ENCODE measurements around the gene SRSF12.

DNA sequence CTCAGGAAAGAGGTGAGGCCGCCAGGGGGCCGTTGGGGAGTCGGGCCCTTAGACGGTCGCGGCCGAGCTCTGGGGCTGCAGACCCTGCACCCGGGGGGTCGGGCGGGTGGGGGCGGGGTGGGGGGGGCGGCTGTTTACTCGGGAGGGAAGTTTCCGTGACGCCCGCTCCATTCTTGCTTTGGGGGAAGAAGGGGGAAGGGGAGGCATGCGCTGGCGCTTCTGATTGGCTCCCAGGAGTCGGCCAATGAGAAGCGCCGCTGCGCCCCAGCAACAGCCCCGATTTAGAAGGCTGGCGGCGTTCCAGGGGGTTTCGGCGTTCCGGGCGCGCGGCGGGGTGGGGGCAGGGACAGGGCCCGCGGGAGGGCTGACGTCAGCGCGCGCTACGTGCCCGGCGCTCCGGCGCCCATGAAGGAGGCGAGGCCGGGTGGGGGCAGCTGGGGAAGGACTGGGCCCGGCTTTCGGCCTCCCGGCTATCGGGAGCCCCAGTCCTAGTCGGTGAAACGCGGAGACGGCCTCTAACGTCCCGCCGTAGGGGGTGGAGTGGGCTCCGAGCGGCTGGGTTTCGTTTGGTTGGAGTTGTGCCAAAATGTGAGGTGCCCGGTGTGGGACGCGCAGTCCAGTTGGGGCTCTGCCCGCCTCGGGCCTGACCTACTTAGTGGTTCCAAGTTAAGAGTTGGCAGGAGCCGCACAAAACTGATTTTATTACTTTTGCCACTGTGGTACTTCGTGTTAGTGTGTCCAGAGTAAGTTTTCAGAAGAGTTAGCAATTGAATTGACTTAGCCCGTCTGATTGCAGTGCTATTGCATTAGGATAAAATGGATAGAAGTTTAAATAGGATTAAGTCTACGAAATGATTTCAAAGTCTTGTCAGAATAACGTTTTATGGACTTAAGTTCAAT lies 36.2 kb downstream of the SRSF12 start:
- TF ChIP-seq CTCF (IDR thresholded peaks at IDR 0.05) (peak in 1 of 2 donors; percentile 19), EP300 (IDR thresholded peaks at IDR 0.05) (no peak), POLR2AphosphoS5 (IDR thresholded peaks at IDR 0.05) (peak; percentile 28 to 94 (median 67))

Measured in suprapubic skin (tissue), 4 donors.